Small intestine (tissue), 7 donors: ENCODE data around the gene CDH13. TPM values are rescaled to one million over a fixed set of nuclear protein-coding genes. Genes with fewer than 3 reads are reported as not detected.

Experiments
- DNase-seq, 2 donors: peaks; one replicate each; pipeline versions ENCODE4 v3.0.0 to v3.0.0-alpha.2; 2013
- FAIRE-seq: peaks from 2 replicates; lab custom pipeline; 2012; peaks lifted over from hg19 to GRCh38; lab: Jason Lieb, UNC
- H3K27ac ChIP-seq, 3 donors: one replicate each; pipeline ENCODE4 v1.5.1; 2013; ENCODE audit warnings: low read length in 2 of 3, mild to moderate bottlenecking in 2 of 3, control low read depth in 1 of 3, inconsistent platforms in 1 of 3, low read depth in 1 of 3, moderate library complexity in 1 of 3
- H3K27me3 ChIP-seq, 3 donors: one replicate each; pipeline ENCODE4 v1.6.1; 2013; ENCODE audit warnings: low read length in 3 of 3, inconsistent platforms in 1 of 3; ENCODE audit not compliant: control insufficient read depth in 3 of 3, insufficient read depth in 3 of 3
- H3K36me3 ChIP-seq, 3 donors: one replicate each; pipeline ENCODE4 v1.6.1; 2013; ENCODE audit warnings: low read length in 3 of 3, inconsistent platforms in 1 of 3, low read depth in 1 of 3, mild to moderate bottlenecking in 1 of 3, moderate library complexity in 1 of 3; ENCODE audit not compliant: control insufficient read depth in 3 of 3, insufficient read depth in 2 of 3
- H3K4me1 ChIP-seq, 3 donors: one replicate each; pipeline ENCODE4 v1.6.1; 2013; ENCODE audit warnings: low read length in 2 of 3, inconsistent platforms in 1 of 3, low read depth in 1 of 3, mild to moderate bottlenecking in 1 of 3, moderate library complexity in 1 of 3; ENCODE audit not compliant: control insufficient read depth in 3 of 3, insufficient read depth in 2 of 3
- H3K4me3 ChIP-seq, 3 donors: one replicate each; pipeline ENCODE4 v1.5.1; 2013; ENCODE audit warnings: low read length in 3 of 3, control low read depth in 1 of 3, inconsistent platforms in 1 of 3, low read depth in 1 of 3, mild to moderate bottlenecking in 1 of 3, moderate library complexity in 1 of 3
- H3K9me3 ChIP-seq, 2 donors: one replicate each; pipeline ENCODE4 v1.6.1; 2013; ENCODE audit warnings: low read depth in 1 of 2, low read length in 1 of 2; ENCODE audit not compliant: control insufficient read depth in 2 of 2, insufficient read depth in 1 of 2
- WGBS, 3 donors: extraction: QIAGEN DNeasy Blood & Tissue Kit; methylation state at CpG; one replicate each; pipeline ENCODE4 v1.1.7; 2013; 5-methylcytosine and 5-hydroxymethylcytosine counted together
- polyA plus RNA-seq, 4 donors: library from polyadenylated mRNA; stranded (reverse) in 3 of 4; unstranded in 1 of 4; fragments of 200-250 nt in 3 of 4; fragments of 120-200 nt in 1 of 4; gene quantifications; one replicate each; pipeline versions ENCODE4 v1.2.1 to v1.2.3, GENCODE V29; 2013
- donor health status: healthy with polysubstance abuse.
- donor health status: control.
- donor health status: control.
- donor health status: Bipolar disorder and iron deficiency.
- donor health status: healthy.

The CDH13 gene
- polyA plus RNA-seq, 4 donors: 0.27 to 15.0 (median 2.9) TPM; not detected in 1

DNA sequence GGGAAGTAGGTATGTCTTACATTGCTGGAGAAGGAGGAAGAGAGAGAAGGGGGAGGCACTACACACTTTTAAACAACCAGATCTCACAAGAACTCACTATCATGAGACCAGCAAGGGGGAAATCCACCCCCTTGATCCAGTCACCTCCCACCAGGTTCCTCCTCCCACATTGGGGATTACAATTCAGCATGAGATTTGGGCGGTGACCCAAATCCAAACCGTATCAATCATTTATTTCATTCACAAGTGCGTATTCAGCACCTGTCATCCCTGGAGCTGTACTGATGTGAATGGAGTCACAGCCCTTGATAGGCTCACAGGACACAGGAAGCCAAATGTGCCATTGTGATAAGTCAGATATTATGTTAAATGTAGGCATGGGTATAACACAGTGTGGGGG lies 952.7 kb downstream of the CDH13 start:
- Histone ChIP-seq H3K4me3 (no peak overlapping the region), H3K27me3 (peaks cover 0 to 2% (median 0%) of the 10 kb centered on the region in 3 donors), H3K27ac (no peak overlapping the region), H3K36me3 (no peaks in the 10 kb centered on the region), H3K4me1 (no peaks in the 10 kb centered on the region), H3K9me3 (no peaks in the 10 kb centered on the region)
- 62 to 73% (median 62%) methylated on average over 3 of the region's 3 CpGs for WGBS, 3 donors
- no peak for FAIRE-seq
- no peak for DNase-seq

- H3K27ac ChIP-seq: no peak overlapping the region
- H3K4me3 ChIP-seq: no peak overlapping the region
- no peaks in the 10 kb centered on the region for H3K36me3 ChIP-seq
- H3K27me3 ChIP-seq: peaks cover 0 to 2% (median 0%) of the 10 kb centered on the region in 3 donors
- no peaks in the 10 kb centered on the region for H3K9me3 ChIP-seq
- FAIRE-seq (no peak), DNase-seq (no peak)
- no peaks in the 10 kb centered on the region for H3K4me1 ChIP-seq
- WGBS, 3 donors: 23 to 56% (median 38%) methylated on average over 2 of the region's 2 CpGs
Measured at GRCh38 chr16:83581082-83581481, 954.3 kb downstream of the CDH13 start.

- Histone ChIP-seq H3K9me3 (no peaks in the 10 kb centered on the region), H3K4me3 (no peak overlapping the region), H3K27ac (no peak overlapping the region), H3K36me3 (no peaks in the 10 kb centered on the region), H3K27me3 (peaks cover 0 to 2% (median 0%) of the 10 kb centered on the region in 3 donors), H3K4me1 (no peaks in the 10 kb centered on the region)
- 74 to 76% (median 75%) methylated on average over 5 of the region's 5 CpGs for WGBS, 3 donors
- FAIRE-seq (no peak), DNase-seq (no peak)
Measured at GRCh38 chr16:83581994-83582747, 955.4 kb downstream of the CDH13 start.

- Histone ChIP-seq H3K27ac (no peak overlapping the region), H3K4me1 (no peaks in the 10 kb centered on the region), H3K27me3 (no peaks in the 10 kb centered on the region), H3K9me3 (no peaks in the 10 kb centered on the region), H3K36me3 (no peaks in the 10 kb centered on the region), H3K4me3 (no peak overlapping the region)
- no peak for DNase-seq
- WGBS, 3 donors: 75 to 85% (median 84%) methylated on average over 13 of the region's 13 CpGs
- FAIRE-seq: no peak
Measured at GRCh38 chr16:83586036-83586435, 959.3 kb downstream of the CDH13 start.

GRCh38 chr16:83586461-83587200 lies 959.9 kb downstream of the CDH13 start:
- Histone ChIP-seq H3K9me3 (no peaks in the 10 kb centered on the region), H3K4me1 (no peaks in the 10 kb centered on the region), H3K27me3 (no peaks in the 10 kb centered on the region), H3K36me3 (no peaks in the 10 kb centered on the region), H3K27ac (no peak overlapping the region), H3K4me3 (no peak overlapping the region)
- 28 to 33% (median 31%) methylated on average over 11 of the region's 11 CpGs for WGBS, 3 donors
- FAIRE-seq: no peak
- no peak for DNase-seq

GRCh38 chr16:83587201-83587600 lies 960.4 kb downstream of the CDH13 start:
- WGBS, 3 donors: 60 to 79% (median 67%) methylated on average over 12 of the region's 12 CpGs
- Histone ChIP-seq H3K36me3 (no peaks in the 10 kb centered on the region), H3K27me3 (no peaks in the 10 kb centered on the region), H3K9me3 (no peaks in the 10 kb centered on the region), H3K27ac (no peak overlapping the region), H3K4me1 (no peaks in the 10 kb centered on the region), H3K4me3 (no peak overlapping the region)
- FAIRE-seq: no peak
- DNase-seq: no peak

- WGBS, 3 donors: 79 to 89% (median 82%) methylated on average over 3 of the region's 3 CpGs
- no peaks in the 10 kb centered on the region for H3K36me3 ChIP-seq
- DNase-seq: no peak
- H3K27me3 ChIP-seq: no peaks in the 10 kb centered on the region
- no peak for FAIRE-seq
- H3K4me3 ChIP-seq: no peak overlapping the region
- H3K27ac ChIP-seq: no peak overlapping the region
- H3K4me1 ChIP-seq: no peaks in the 10 kb centered on the region
- no peaks in the 10 kb centered on the region for H3K9me3 ChIP-seq
Measured at GRCh38 chr16:83588070-83588469, 961.3 kb downstream of the CDH13 start.

DNA sequence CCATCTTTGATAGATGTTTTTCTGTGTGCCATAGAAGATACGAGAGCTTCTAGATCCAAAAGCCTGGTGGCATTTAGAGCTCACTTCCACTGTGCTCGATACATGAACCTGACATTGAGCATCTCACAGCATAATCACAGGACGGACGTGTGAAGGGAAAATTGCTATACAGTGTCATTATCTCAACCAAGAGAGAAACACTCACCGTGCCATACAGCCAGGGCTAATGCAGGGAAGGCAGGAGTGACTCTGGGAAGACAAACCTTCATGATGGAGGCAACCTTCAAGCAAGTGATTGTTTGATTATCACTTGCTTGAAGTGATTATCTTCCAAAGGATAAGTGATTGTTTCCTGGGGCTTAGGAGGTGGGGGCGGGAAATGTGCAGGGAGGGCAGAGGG lies 962.8 kb downstream of the CDH13 start:
- H3K36me3 ChIP-seq: no peaks in the 10 kb centered on the region
- no peak for FAIRE-seq
- H3K9me3 ChIP-seq: no peaks in the 10 kb centered on the region
- 75 to 86% (median 80%) methylated on average over 6 of the region's 6 CpGs for WGBS, 3 donors
- H3K27ac ChIP-seq: no peak overlapping the region
- no peaks in the 10 kb centered on the region for H3K27me3 ChIP-seq
- H3K4me3 ChIP-seq: no peak overlapping the region
- H3K4me1 ChIP-seq: no peaks in the 10 kb centered on the region
- DNase-seq: no peak
